HG02973 (cell line): Measurements from ENCODE around the gene RNF144B.
"Not testable (repeated sequence)": the region's sequence is repeated elsewhere in the genome, so short reads cannot be mapped to it uniquely, and the experiment has no call there.

Source experiments
- ATAC-seq: cut with Tn5 transposase; IDR thresholded peaks from one replicate; pipeline ENCODE4 v1.9.1; 2021; ENCODE audit warnings: moderate library complexity; ENCODE audit not compliant: unreplicated experiment

RNF144B gene

DNA sequence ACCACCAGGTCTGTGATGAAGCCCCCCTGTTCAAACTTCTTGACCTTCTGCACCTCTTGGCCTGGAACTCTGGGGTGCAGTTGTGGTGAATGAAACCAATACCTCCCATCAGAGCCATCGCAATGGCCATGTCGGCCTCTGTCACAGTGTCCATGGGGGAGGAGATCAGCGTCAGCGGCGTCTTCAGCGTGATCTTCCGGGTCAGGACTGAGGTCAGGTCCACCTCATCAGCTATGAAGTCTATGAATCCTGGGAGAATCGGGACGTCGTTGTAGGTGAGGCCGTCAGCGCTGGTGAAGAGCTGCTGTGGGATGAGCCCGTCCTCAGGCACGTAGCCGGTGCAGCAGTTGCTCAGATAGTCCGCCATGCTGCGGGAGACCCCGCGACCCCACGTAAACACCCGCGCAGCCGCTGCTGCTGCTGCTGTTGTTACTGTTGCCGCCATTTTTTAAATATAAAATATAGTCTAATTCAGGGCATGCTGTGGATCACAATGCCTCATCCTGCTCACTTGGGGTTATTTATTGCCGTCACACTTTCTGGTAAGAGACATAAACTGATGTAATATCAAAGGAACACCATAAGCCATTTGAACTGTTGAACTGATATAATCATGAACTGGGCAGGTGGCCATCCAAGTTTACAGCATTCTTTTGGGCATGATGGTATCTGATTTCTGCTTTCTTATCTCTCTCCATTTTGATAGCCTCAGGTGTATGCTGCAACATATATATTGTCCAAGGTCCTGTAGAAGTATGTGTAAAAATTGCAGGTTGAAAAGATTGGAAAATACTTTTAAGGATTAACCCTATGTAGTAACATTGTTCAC lies 18.7 kb upstream of the RNF144B start:
- ATAC-seq: no peak

DNA sequence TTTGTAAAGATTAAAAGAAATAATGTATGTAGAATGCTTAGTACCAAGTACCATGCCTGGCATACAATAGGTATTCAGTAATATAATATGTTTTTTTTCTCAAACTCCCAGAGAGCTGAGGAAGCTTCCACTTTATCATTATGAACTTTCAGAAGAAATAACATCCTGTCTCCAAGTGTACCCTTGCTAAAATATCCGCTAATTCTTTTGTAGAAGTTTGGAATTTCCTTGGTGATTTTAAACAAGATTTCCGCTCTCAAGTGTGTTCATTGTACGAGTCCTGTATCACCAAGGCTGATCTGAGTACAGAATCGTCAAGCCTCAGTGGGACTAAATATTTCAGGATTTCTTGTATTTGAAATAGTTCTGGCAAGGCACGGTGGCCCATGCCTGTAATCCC lies 16.1 kb upstream of the RNF144B start:
- no peak for ATAC-seq

DNA sequence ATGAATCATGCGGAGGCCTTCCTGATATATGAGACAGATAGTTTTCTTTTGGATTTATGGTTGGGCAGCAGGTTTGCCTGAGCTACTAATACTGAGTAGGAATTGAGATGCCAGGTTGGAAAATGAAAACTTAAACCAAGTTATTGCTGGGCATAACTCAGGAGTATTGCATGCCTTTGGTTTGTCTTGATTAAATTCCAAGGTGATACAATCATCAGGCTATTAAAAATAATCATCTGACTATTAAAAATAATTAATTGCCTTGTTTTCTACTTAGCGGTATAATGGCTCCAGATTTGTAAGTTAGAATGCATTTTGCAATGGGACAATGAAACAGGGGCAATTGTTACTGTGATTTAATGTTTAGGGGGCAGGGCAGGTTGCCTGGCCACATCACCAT lies 15.5 kb upstream of the RNF144B start:
- no peak for ATAC-seq

DNA sequence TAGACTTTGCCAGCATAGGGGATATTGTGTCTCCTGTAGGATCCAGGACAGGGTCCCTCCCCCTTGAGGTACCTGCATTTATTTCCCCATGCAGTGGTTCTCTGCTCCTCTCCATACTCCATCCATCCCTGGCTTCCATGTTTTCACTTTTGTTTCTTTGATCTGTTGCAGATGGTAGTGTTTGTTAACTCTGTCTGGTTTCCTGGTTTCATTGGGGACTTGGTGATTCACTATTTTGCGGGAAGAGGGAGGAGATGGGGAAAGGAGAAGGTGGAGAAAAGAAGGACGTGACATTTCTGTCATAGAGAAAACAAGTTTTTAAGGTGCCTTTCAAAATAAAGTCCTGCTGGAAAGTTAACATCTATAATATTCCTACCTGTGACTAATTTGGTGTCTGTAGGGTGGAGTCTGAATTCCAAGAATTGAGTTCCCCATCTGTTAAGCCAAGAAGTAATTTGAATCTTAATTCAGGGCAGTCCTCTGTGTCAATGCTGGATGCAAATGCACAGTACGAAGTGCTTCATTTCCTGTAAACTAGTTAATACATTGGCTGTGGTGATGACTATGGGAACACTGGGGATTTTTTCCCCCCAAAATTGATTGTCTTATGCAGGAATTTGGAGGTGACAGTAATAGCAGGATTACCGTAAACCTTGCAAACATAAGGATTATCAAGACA lies 6.9 kb upstream of the RNF144B start:
- ATAC-seq: no peak

DNA sequence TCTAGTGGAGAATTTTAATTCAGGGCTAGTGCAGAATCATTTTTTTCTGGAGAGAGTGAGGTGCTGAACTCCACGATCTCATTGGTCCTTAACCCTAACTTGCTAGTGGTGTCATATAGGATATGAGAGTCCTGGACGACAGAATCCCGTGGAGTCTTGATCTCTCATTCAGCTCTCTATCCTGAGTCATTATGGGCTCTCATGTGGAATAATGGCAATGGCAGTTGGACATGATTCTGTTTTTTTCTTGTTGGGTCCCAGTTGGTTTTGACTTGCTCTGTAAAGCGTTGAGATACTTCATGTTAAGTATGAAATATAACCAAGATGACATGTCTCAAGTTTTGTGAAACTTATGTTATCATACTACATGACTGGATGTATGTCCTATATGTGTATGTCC lies 6.3 kb upstream of the RNF144B start:
- no peak for ATAC-seq

DNA sequence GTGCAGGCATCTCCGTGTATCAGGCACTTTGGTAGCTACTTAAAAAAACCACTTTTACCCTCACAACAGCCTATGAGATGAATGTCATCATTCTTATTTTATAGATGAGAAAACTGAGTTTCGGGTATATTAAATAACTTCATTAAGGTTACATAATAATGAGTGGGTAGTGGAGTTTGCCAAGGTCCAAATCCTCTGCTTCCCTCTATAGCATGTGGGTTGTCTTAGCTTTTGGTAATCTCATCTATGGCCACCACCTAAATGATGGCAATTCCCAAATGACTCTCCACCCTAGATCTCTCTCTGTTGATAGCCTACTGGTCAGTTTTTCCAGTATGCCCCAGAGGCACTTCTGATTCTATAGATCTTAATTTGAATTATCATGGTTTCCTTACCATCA lies 3.7 kb upstream of the RNF144B start:
- ATAC-seq: no peak

DNA sequence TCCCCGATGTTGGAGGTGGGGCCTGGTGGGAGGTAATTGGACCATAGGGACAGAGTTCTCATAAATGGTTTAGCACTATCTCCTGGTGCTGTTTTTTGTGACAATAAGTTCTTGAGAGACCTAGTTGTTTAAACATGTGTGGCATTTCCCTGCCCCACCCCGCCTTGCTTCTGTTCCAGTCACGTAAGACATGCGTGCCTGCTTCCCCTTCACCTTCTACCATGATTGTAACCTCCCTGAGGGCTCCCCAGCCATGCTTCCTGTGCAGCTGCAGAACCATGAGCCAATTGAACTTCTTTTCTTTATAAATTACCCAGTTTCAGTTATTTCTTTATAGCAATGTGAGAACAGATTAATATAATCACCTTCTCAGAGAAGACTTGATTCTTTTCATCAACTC lies 2.5 kb upstream of the RNF144B start:
- no peak for ATAC-seq

DNA sequence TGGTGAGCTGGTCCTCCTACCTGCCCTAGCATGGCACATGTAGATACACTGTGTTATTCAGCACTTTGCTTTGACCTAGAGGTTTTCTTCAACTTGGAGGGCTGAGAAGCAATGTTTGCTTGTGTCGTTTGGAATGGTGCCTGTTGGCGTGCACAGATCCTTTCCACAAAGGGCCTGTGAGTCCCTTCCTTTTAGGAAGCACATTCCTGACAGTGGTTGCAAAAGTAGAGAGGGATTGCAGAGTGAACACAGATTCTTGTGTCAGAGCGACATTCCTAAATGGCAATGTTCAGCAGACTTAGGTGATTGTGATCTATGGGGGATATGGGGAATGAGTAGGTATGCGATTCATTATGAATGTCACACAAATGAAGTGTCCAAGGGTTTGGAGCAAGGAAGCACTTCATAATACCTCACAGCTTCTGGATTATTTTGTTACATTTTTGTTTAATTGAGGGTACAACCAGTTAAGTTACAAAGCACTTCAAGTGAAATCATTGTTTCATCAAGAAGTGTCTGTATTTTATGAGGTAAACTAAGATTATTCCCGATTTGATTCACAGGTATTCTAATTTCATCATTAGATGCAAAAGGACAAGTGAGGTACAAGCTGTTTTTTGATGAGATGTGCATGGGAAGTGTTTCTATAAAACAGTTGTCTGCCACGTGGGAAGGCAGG lies 713 bp upstream of the RNF144B start:
- no peak for ATAC-seq

DNA sequence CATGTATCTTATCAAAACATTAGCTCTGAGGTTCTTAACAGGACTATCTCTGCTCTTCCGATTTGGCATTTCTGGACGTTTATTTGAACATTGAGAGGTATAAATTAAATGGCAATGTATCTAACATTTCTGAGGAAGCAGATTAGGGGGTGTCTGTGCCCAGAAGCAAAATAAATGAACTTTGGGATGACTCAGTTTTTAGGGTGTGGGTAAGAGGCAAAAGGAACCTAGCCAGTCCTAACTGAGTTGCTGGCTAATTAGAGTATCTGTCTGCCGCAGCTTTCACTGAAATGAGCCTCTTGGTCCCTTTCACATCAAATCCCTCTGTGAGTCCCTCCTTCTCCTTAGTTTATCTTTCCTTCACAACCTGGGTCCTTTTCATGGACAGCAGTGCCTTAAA lies 1.1 kb downstream of the RNF144B start:
- ATAC-seq: no peak

DNA sequence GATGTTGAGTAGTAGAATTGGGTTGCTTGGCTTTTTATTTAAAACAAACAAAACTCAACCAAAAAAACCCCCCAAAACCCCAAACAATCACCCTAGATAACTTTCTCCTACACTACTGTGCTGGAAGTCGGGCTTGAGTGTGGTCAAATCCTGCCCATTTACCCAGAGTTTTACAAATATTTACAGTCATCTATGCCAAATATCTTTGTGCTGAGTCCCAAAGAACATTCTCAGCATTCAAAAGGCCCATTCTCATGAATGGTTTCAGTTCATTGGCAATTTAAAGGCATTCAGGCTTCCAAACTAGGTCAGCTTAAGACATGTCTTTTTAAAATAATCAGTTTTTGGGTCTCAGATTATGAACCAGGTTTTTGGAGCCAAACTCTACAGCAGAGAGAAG lies 1.8 kb downstream of the RNF144B start:
- ATAC-seq: no peak

DNA sequence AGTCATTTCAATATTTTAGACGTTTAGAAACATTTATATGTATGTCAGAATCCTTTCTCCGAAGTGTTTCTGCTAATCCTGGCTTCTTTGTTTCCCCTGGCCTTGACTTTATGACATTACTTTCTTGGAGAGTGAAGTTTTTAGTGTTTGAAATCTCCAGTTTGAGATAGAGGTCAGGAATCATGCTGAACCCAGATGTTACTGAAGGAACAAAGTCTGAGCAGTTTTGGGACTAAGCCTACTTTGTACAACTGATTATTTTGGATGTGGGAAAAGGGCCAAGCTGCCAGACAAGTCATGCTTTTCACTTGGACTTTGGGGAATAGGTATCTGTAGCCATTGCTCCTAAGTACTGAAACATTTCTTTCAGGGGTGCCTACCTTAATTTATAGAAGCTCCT lies 2.3 kb downstream of the RNF144B start:
- ATAC-seq: no peak

DNA sequence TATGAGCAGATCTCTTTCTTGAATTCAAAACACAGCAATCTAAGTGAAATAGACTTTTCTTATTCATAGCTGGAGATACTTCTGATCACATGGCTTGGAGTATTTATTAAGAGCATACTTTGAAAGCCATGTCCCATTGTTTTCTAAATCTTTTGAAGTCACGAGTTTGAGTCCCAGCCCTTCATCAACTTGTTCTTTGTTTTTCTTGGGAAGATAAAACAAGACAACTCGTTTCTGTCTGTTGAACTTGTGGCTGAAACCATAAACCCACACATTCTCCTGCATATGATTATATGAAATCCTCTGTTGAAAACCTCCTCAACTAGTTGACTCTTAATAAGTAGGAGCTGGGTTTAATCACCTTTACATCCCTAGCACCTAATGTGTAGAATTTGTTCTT lies 3.3 kb downstream of the RNF144B start:
- ATAC-seq: no peak

DNA sequence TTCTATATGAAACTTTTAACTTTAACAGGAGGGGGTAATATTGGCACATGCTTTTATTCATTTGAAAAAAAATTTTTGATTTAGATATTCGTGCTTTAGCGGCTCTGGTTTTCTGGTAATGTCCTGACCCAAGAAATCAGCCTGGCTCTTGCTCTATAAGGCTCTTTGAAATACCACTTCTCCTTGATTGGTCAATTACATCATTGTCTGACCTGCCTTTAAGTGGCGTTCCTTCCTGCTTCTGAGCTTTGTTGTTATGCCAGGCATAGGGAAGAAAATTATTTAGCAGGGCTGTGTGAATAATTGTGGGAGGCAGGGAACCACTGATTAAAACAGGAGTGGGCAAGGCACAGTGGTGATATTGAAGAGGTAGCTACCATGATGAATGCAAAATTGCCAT lies 3.9 kb downstream of the RNF144B start:
- no peak for ATAC-seq

DNA sequence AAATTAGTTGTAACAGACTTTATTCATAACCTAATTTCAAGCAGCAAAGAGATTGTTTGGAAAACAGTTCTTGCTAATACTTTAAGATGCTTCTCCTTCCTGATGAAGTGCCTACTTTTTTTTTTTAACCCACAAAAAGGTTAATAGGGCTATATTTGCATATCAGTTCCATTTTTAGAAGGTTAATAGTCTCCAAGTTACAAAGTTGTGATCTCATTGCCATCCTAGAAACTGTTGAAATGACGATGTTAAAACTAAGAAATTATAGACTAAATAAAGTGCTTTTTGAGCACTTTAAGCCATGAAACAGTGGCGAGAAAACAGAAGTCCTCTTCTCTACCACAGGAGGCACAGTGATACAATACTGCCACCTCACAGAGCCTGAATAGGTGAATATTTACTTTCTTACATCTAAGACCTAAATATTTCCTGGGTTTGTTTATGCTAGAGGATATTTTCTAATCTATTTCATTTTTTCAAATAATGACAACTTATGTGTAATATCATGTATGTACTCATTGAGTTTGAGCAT lies 5.3 kb downstream of the RNF144B start:
- no peak for ATAC-seq

DNA sequence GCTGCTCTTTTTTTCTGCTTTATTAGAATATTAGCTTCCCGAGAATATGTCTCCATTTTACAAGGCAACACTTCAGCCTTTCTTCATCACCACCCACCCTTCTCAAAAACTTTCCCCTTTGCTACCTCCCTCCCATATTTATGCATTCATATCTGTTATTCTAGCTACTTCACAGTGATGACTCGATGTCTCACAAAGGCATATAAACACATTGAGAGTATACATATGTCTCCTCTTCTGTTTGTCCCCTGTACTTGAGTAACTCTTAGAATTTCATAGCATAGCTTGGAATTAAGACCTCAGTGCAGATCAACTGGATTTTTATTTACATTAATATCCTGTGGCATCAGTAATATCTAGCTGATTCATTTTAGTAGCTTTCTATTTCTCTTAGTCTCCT lies 6.5 kb downstream of the RNF144B start:
- ATAC-seq: no peak

DNA sequence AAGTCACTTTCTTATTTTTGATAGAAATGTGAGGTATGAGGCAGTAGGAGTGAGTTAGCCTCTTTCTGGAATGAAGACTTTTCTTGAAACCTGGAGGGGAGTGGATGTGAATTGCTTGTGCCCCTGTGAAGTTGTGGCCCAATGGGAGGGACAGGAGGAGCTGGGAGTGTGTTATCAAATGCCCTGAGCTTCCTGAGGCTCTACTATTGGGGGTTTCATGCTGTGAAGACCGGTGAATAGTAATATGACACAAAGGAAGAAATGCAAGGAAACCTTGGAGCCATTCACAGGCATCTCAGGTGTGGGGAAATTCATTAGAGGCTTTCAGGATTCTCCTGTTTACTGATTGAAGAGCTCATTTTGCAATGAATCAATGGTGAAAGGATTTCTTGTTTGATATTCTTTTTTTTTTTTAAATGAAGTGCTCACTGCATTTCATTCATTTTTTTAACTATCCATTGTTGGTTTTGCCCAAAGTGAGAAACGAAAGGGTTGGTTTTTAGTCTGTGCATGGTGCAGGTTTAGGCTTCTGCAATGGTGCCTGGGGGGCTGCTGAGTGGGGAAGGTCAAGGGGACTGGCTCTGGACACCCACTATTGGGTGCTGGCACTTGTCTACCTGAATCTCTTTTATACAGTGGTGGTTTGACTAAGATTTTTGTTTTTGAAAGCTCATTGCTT lies 8.2 kb downstream of the RNF144B start:
- no peak for ATAC-seq

DNA sequence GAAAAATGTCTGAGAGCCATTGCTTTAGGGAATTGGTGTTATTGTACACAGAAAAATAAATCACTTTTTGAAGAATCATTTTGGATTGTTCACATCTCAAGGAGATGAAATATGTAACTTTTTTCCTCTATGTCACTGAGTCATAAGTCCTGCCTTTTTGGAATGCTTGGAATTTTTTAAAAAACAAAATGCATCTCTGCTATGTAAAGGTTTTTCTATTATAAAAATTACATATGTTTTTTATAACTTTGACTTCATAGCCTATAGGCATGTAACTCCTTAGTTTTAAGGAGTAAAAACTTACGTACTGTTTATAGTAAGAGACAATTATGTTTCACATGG lies 8.7 kb downstream of the RNF144B start:
- ATAC-seq: no peak

DNA sequence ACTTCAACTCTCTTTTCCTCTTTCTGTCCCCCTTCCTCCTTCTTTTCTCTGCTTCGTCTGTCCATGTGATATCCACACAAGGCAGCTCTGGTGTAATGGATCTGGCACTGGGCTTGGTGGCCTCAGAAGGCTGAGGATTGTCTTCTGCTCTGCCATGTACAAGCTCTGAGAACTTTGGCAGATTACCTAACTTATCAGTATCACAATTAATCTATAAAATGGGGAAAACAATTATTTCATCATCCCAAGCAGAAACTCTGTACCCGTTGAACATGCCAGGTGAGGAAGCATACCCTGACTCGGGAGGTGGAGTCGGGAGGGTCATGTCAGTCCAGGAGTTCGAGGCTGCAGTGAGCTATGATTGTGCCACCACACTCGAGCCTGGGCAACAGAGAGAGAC lies 10.6 kb downstream of the RNF144B start:
- ATAC-seq: no peak

DNA sequence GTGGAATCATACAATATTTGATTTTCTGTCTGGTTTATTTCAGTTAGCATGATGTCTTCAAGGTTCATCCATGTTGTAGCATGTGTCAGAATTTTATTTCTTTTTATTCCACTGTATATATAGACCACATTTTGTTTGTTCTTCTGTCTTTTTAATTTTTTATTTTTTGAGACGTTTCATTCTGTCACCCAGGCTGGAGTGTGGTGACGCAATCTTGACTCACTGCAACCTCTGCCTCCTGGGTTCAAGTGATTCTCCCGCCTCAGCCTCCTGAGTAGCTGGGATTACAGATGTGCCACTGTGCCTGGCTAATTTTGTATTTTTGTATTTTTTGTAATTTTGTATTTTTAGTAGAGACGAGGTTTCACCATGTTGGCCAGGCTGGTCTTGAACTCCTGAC lies 11.1 kb downstream of the RNF144B start:
- ATAC-seq: not testable (repeated sequence)

DNA sequence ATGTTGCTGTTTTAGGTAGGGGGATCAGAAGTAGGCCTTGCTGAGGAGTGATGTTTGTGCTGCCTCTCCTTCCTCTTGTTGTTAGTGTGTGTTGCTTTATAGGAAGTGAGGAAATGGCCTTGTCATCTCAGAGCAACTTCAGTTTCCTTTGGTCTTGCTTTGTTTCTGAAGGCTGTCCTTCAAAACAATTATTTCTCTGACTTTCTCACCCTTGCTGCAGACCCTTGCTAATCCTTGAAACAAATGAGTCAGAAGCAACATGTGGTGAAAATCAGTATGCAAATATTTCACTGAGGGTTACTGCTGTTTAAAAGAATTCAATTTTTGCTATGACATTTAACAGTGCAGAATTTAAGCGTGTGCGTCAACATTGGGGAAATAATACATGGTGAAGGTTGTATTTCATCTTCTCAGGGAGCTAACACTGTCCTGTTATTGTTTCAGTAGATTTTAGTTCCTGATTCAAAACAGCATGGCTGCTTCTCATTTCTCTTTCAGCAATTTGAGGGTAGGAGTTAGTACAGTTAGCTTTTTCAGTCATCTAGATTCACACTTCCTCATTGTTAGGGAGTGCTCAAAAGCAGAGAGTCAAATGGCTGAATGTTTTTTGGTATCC lies 13.8 kb downstream of the RNF144B start:
- ATAC-seq: peak; percentile 90

DNA sequence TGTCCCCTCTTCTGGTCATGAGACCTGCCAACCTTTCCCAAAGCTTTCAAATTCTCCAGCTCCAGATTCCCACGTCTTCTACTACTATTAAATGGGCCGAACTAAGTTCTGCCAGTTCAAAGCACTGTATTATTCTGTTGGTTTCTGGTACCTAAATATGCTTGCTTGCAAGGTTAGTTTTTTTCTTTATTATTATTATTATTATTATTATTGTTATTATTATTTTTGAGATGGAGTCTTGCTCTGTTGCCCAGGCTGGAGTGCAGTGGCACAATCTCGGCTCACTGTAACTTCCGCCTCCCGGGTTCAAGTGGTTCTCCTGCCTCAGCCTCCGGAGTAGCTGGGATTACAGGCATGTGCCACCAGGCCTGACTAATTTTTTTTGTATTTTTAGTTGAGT lies 17.8 kb downstream of the RNF144B start:
- not testable (repeated sequence) for ATAC-seq
